Suppressor macrophage treated with lipopolysaccharide for 4 hours (primary cell): ENCODE measurements around the gene TMED8.
"Not testable (repeated sequence)": the region's sequence is repeated elsewhere in the genome, so short reads cannot be mapped to it uniquely, and the experiment has no call there.

Source experiments
- DNase-seq: peaks from one replicate; pipeline ENCODE4 v3.0.0-alpha.2; 2020

Gene TMED8

DNA sequence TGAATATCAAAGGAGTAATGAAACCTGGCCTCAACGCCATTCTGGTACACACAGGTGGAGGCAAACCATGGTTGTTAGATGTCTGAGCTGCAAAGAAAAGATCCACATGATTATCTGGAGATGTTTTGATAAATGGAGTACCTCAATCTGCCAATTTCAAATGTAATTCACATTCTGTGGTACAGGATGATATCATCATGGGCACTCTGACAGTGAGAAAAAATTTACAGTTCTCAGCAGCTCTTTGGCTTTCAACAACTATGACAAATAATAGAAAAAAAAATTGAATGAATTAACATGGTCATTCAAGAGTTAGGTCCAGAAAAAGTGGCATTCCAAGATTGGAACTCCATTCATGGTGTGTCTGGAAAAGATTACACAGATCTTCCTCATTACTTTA is 17.3 kb downstream of the TMED8 start:
- no peak for DNase-seq

DNA sequence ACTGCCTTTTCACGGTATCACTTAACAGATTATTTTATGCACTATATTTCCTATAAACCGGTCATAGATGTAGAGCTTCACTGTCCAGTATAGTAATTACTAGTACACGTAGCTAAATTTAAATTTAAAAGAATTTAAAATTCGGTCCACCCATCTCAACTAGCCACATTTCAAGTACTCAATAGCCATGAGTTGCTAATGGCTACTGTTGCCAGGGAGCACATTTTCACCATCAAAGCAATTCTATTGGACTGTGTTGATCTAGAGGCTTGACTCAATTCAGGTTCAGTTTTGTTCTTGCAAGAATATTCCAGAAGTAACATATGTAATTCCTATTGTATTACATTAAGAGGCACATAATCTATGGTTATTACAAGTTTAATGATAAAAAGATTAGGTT is 20.0 kb downstream of the TMED8 start:
- DNase-seq = no peak

DNA sequence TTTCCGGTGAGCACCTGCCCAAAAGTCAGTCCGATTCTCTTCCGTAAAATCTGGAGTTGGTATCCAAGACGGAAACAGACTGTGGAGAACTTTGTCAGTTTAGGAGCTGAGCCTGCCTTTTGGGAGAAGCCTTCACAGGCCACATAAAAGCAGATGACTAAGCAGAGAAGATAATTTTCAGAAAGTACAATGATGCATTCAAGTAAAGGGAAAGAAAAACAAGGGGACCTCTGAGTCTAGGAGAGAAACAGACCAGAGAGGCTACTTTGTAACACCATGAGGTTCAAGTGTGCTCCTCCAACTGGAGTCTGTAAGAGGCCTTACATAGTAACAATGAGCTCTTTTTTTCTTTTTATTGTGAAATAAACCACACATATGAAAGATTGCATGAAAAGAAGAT is 21.1 kb downstream of the TMED8 start:
- DNase-seq = no peak

DNA sequence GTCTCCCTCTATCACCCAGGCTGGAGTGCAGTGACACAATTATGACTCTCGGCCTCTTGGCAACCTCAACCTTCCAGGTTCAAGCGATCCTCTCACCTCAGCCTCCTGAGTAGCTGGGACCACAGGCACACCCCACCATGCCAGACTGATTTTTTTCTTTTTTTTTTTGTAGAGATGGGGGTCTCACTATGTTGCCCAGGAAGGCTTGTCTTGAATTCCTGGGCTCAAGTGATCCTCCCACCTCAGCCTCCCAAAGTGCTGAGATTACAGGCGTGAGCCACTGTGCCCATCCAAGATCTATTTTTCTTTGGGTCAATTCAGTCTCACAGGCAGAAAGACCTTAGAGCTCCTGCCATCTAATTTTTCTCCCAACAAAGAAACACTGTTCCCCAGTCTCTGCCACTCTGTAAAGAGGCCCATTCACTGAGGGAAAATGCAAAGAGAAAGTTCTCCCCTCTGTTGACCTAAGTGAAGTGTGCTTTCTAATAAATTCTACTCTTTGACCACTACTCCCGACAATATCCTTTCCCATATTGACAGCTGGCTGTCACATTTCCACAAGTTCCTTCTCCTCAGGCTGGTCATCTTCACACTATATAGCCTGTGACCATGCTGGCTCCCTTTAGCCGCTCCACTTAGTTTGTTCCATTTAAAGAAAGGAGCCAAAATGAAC is 23.3 kb downstream of the TMED8 start:
- DNase-seq = no peak

DNA sequence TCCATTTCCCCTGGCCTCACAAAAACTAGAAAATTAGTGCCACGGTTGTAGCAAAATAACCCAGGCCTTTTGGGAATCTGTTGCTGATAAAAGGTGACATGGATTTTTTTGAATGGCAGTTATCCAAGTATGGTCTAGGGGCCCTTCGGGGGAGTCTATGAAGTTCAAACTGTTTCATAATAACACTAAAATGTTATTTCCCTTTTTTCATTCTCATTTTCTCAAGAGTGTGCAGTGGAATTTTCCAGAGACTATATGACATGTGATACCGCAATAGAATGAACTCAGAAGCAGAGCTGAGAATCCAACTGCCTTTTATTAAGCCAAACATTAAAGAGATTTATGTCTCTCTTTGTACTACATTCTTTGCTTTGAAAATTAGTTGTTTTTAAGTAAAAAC is 29.1 kb downstream of the TMED8 start:
- peak; percentile 83 for DNase-seq

DNA sequence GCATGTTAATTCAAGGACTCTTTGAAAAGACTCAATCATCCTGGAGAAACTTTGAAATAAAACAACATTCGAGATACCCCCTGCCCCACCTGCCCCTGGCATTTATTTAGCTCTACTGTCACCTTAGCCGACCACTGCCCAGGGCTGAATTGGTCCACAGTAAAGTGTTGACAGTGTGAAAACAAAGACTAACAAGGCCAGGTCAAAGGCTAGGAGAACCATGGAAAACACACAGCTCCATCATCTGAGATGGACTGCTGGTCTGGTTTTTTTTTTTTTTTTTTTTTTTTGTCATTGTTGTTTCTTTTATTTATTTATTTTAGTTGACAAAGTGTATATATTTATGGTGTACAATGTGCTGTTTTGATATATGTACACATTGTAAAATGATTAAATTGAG is 30.4 kb downstream of the TMED8 start:
- DNase-seq = no peak

DNA sequence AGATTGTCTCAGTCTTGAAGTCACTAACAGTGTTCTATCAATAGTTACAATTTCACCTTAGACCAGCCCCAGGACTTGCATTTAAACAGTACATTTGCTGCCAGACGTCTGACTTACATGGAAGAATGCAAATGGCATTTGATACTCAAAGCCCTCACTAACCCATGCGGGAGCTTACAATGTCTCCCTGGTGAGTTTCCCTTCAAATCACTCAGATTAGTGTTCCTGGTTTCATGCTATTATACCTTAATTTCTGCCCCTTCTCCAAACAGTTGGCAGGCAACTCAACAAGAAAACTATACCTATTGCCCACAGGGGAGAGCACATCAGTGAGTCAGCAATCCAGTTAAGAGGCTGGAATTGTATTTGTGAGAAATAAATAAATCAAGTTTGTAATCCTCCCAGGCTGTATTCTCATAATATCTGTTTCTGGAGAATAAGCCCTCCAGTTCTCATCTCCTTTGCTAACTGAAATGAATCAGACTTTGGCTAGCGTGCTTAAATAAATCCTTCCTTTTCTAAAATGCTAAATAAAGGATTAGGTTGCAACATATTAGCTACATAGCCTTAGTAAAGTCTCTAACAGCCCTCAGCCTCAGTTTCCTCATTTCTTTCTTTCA is 32.4 kb downstream of the TMED8 start:
- DNase-seq = no peak

DNA sequence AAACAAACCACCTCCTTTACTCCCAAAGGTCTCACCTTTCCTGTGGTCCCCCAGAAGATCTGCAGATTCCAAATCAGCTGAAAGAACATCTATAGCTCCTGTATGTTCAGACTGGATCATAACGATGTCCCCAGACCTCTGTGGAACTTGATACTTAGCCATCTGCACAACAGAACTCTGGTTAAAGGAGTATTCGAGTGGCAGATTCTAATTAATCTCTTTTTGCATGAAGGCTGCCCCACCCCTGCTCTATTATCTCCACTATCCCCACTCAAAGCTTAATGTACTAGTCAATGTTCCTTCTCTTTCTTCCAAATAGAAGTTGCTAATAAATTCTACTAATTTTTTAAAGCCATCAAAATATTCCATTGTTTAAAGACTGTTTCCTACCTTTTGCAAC is 33.2 kb downstream of the TMED8 start:
- no peak for DNase-seq

DNA sequence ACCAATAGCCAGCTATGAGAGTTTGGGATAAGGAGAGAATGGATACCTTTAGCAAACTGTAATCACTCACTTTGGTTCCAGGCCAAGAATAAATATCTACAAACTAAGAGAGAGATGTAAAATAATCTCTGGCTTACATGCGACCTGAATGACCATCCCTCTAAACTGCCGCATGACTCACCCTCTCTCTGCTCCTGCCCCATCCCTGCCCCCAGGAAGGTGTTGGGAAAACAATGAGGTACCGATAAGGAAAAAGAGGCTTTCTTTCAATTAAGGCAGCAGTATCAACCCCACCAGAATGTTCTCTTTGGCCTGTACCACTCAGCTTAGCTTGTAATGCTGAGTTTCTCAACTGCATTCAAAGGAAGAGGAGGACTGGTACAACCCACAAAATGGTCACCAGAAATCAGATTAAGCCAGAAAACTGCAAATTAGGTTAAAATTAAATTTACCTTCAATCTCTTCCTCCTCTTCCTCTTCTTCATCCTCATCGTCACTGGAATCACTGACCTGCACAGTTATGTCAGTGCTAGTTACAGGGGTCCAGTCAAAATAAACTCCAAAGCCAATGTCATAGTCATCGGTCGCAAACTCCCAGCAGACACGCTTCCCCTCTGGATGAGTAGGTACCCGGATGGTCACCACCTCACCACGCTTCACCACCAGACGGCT is 34.0 kb downstream of the TMED8 start:
- DNase-seq = no peak

DNA sequence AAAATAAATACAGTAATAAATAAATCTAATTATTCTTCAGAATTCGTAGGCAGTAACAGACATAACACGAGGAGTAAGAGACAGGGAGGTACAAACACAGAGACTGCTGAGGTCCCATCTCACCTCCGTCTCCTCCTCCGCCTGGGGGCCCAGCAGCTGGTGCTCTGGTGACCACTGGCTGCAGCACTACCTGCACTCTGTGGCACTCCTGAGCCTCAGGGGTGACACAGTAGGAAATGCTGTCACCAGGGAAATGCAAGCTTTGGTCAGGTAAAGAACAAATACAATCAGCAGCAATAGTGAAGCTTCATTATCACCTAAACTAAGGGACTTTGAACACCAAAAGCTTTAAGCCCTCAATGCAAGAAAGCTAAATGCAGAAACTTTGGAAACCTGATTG is 36.5 kb downstream of the TMED8 start:
- DNase-seq = no peak

DNA sequence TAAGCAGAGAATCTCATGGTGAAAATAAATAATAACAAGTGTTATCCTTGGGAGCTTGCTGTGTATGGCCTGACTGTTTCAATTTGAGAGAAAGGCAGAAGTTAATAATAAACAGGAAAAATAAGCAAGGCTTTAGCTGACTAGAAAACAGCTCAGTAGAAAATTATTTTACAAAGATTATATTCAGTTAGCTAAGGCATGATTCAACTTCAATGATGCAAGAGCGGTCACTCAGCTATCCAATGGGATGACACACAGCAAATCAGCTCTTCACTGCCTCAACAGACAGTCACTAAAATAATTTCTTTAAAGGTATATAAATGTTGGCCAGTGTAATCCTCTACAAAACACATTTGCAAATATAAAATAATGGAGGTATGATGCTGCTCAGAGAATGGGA is 37.5 kb downstream of the TMED8 start:
- no peak for DNase-seq

DNA sequence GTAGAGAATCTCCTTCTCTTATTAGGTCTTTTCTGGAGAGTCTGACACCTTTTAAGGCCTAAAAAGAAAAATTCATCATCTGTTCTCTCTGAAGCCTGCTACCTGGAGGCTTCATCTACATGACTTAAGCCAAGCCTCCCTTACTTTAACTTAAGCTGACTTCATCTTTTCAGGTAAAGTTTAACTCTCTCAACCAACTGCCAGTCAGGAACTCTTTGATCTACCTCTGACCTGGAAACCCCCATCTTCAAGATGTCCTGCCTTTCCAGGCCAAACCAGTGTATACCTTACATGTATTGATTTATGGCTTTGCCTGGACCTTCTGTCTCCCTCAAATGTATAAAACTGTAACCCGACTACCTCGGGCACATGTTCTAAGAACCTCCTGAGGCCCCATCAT is 38.6 kb downstream of the TMED8 start:
- no peak for DNase-seq

DNA sequence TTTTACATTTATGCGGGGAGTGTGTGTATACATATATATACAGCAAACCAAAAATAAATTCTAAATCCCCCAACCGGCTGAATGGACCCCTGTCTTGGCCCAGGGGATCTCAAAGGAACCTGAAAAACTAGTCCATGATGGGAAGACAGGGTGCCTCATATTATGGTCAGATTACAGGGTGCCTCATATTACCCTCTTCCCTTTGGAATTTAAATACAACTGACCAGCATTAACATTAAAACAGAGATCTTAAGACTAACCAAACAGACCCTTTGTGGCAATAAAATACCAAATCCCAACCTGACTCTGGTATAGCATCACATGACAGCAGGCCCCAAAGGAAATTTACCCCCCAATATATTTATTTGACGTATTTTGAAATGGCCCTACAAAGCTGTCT is 39.0 kb downstream of the TMED8 start:
- no peak for DNase-seq

DNA sequence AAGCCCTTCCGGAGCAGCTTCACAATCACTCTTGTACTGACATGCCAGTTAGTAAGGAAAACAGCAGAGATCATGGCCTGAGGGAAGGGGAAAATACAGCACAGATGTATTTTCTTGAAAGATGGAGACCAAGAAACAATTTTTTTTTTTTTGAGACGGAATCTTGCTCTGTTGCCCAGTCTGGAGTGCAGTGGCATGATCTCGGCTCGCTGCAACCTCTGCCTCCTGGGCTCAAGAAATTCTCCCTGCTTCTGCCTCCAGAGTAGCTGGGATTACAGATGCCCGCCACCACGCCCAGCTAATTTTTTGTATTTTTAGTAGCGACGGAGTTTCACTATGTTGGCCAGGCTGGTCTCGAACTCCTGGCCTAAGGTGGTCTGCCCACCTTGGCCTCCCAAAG is 39.6 kb downstream of the TMED8 start:
- not testable (repeated sequence) for DNase-seq

DNA sequence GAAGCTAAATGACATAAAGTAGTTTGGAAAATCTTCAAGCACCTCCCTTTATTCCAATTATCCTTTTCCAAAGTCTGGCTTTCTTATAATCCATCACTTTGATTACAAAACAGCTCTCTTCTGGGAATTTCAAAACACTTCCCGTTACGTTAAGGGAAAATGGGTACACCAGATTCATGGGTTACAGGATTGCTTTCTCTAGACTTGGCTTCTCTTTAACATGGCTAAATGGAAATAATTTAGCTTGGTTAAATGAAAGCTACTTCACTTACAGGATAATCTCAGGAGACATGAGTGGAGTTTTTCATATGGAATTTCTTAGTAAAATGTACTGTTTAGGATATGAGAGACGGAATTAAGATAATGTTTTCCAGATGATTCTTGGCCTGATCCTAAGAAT is 41.3 kb downstream of the TMED8 start:
- DNase-seq = no peak

DNA sequence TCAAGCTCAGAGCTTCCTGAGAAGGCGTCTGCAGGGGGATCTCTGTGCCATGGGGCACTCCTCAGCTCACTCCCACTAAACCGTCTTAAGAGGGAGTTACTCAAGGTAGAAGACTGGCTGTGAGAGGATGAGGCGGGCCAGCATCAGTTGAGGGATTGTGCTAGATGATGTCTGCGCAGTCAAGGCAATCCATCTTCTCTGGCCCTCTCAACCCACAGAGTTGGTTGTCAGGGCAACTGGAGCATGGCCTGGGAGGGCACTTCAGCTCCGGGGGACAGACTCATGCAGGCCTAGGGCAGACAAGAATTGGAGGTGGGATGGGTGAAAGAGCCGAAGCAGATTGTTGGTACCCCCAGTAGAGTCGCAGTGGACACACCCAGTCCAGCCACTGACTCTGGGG is 47.0 kb downstream of the TMED8 start:
- no peak for DNase-seq

DNA sequence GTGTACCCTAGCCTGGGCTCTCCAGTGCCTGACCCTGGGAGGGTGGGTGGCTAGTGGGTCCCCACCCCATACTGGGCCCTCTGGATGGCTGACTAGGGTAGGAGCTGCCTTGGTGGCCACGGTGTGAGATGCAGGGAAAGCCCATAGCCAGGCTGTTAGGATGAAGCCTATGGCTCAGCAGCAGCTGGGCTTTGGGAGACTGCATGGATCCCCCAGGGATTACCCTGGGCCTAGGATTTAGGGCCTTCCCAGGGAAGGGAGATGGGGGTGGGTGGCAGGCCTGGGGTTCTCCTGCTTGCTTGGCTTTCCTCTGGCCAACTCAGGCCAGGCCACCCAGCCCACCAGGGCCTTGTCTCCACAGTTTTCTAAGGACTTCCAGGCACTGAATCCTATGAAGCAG is 49.8 kb downstream of the TMED8 start:
- DNase-seq = no peak

DNA sequence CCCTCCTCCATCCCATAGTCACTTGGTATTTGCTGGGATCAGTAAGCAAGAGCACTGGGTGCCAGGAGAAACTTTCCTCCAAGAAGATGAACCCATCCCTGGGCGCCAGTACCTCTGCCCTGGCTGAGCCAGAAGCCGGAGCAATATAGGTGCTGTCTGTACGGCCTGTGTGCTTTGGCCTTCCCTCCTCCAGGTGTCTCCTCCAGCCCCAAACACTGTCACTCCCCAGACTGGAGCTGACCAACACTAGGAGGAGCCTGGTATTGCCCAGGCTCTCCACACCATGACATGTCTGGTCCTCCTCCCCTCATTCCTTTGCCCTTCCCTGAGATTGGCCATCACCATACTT is 51.2 kb downstream of the TMED8 start:
- DNase-seq = no peak

DNA sequence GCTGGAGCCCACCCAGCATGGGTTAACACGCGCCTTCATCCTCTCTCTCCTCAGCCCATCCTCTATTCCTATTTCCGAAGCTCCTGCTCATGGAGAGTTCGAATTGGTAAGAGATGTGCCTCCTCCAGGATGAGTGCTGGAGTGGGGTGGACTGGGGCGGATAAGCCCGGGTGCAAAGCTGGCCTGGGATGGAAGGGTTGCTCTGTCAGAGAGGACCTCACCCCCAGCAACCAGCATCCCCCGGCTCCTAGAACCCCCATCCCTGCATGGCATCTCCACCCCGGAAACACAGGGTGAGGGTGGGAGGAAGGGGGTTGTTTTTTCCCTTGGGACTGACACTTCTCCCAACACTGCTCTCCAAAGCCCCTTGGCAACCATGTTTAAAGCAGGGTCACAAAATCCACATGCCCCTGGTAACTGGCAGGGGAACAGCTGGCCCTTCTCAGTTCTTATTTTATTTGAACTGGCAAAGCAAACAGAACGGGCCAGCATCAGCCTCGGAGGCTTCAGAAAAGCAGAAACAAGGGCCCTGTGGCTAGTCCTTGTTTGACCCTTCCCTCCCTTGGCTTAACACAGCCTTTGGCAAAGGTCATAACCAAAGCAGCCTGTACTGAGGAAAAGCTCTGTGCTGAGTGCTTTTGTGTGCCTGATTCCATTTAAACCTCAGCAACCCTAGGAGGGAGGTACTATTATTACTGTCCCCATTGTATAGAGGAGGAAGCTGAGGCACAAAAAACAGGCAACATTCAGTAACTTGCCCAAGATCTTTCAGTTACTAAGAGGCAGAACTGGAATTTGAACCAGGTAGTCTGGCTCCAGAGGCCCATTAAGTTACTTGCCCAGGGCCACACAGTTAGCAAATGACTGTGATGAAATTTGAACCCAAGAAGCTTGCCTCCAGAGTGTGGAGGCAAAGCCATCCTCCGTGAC is 51.8 kb downstream of the TMED8 start:
- no peak for DNase-seq

DNA sequence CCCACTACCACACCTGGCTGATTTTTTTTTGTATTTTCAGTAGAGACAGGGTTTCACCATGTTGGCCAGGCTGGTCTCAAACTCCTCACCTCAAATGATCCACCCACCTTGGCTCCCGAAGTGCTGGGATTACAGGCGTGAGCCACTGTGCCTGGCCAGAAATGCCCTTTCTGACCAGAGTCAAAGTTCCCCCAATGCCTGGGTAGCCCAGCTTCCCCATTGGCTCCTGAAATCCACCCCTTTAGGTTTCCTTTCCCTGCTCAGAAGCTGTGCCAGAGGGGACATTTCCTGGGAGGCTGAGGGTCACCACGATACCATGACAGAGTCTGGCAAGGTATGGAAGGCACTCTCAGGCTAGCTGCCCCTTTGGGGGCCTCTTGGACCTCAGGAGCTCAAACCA is 52.6 kb downstream of the TMED8 start:
- no peak for DNase-seq

DNA sequence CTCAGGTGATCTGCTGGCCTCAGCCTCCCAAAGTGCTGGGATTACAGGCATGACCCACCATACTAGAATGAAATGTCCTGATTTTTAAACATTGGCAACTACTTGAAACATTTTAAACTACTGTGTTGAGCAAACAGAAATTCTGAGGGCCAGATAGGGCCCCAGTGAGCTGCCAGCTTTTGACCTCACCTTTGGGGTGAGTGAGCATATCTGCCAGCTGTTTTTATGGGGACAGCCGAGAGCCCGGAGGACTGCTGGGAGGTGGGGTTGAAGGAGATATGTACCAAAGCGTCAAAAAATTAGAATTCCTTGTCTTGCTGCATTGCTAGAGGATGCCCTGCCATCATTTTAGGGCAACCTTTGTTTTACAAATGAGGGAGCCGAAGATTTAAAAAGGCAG is 53.3 kb downstream of the TMED8 start:
- DNase-seq = no peak

DNA sequence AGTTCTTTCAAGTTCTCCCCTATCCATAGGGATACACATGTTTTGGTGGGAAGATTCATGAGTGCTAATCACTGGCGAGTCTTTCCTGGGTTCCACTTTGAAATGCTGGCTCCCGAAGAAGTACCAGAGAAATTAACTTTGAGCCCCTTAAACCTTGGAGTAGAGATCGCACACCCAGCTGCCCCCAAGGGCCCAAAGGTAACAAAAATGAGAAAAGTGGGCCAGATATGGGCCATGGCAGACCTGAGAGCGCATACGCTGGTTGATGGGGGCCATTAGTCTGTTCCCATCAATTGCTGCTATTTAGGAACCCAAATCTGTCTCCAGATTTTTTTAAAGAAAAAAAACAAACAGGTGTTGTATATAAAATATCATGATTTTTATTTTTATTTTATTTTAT is 53.9 kb downstream of the TMED8 start:
- no peak for DNase-seq

DNA sequence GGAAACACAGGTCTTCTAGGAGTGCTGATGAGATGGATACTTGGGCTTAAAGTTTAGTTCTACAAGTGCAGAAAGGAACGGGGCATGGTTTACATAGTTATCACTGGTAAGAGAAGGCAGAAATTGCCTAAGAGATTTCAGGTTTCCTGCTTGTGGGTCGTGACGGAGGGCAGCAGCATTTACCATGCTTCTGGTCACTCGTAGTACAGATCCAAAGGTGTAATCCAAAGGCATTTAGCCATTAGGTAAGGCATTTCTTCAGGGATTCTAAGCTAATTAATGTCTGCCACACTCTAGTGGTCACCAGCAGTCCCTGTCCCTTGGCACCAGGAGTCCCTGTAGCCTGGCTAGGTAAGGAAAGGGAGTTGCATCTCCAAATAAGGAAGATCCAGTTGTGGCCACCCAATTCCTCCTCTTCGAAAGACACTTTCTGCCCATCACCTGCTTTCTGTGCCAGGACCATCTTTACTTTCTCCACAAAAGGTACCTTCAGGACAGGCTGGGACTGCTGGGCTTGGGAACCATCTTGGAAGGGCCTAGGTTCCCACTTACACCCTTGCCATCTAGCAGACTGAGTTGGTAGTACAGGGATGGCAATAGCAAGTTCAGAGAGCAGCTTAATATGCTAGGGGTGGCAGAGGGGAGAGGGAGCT is 54.5 kb downstream of the TMED8 start:
- no peak for DNase-seq
